Mesenchymal stem cell (in vitro differentiated cells and primary cell): ENCODE data around the gene SMARCD3.

Experiments
- DNase-seq: peaks from one replicate; pipeline ENCODE4 v3.0.0-alpha.2; 2013
- H2AFZ ChIP-seq: one replicate; pipeline ENCODE4 v1.6.1; 2013; ENCODE audit warnings: low read depth, mild to moderate bottlenecking, control low read depth, inconsistent platforms, low read length, moderate library complexity
- H2AK5ac ChIP-seq: 2 replicates; pipeline ENCODE4 v1.6.1; 2013; ENCODE audit warnings: low read length, moderate library complexity, mild to moderate bottlenecking, inconsistent platforms; ENCODE audit not compliant: severe bottlenecking
- H2BK120ac ChIP-seq: one replicate; pipeline ENCODE4 v1.6.1; 2013; ENCODE audit warnings: low read depth, mild to moderate bottlenecking, inconsistent platforms, low read length, moderate library complexity
- H2BK12ac ChIP-seq, 2 experiments: one replicate each; pipeline ENCODE4 v1.6.1; 2013; ENCODE audit warnings: inconsistent platforms in 2 of 2, low read length in 2 of 2, mild to moderate bottlenecking in 2 of 2, moderate library complexity in 2 of 2, control low read depth in 1 of 2
- H2BK15ac ChIP-seq: one replicate; pipeline ENCODE4 v1.6.1; 2013; ENCODE audit warnings: mild to moderate bottlenecking, low read depth, inconsistent platforms; ENCODE audit not compliant: poor library complexity, severe bottlenecking
- H2BK5ac ChIP-seq: 2 replicates; pipeline ENCODE4 v1.6.1; 2013; ENCODE audit warnings: low read depth, mild to moderate bottlenecking, low read length, control low read depth, inconsistent platforms; ENCODE audit not compliant: poor library complexity, severe bottlenecking
- H3K14ac ChIP-seq, 2 experiments: one replicate each; pipeline ENCODE4 v1.6.1; 2013; ENCODE audit warnings: inconsistent platforms in 2 of 2, low read length in 2 of 2, control low read depth in 1 of 2, mild to moderate bottlenecking in 1 of 2, moderate library complexity in 1 of 2
- H3K18ac ChIP-seq, 2 experiments: one replicate each; pipeline ENCODE4 v1.6.1; 2013; ENCODE audit warnings: inconsistent platforms in 2 of 2, low read length in 2 of 2, control low read depth in 1 of 2, low read depth in 1 of 2, mild to moderate bottlenecking in 1 of 2
- H3K23ac ChIP-seq, 2 experiments: one replicate each; pipeline ENCODE4 v1.6.1; 2013; ENCODE audit warnings: inconsistent platforms in 2 of 2, low read length in 2 of 2, mild to moderate bottlenecking in 2 of 2, moderate library complexity in 2 of 2, control low read depth in 1 of 2
- H3K27ac ChIP-seq: 2 replicates; pipeline ENCODE4 v1.5.1; 2013; ENCODE audit warnings: mild to moderate bottlenecking, moderate library complexity, low read length, control low read depth, inconsistent platforms; ENCODE audit not compliant: poor library complexity, severe bottlenecking
- H3K27me3 ChIP-seq, 2 experiments: 2 replicates each; pipeline versions ENCODE4 v1.6.1 to v1.7.0; 2013; ENCODE audit warnings: low read length in 2 of 2, mild to moderate bottlenecking in 2 of 2, moderate library complexity in 2 of 2, control low read depth in 1 of 2, inconsistent platforms in 1 of 2; ENCODE audit not compliant: control insufficient read depth in 1 of 2, insufficient read depth in 1 of 2
- H3K36me3 ChIP-seq, 2 experiments: 2 replicates each; pipeline versions ENCODE4 v1.6.1 to v1.7.0; 2013; ENCODE audit warnings: low read length in 2 of 2, control low read depth in 1 of 2, inconsistent platforms in 1 of 2, low read depth in 1 of 2, mild to moderate bottlenecking in 1 of 2; ENCODE audit not compliant: insufficient read depth in 2 of 2, control insufficient read depth in 1 of 2
- H3K4ac ChIP-seq, 2 experiments: one replicate each; pipeline ENCODE4 v1.6.1; 2013; ENCODE audit warnings: inconsistent platforms in 2 of 2, low read length in 2 of 2, mild to moderate bottlenecking in 2 of 2, moderate library complexity in 2 of 2, control low read depth in 1 of 2, low read depth in 1 of 2
- H3K4me1 ChIP-seq: 2 replicates; pipeline ENCODE4 v1.6.1; 2013; ENCODE audit warnings: low read depth, low read length, control low read depth; ENCODE audit not compliant: control insufficient read depth, insufficient read depth
- H3K4me2 ChIP-seq: 2 replicates; pipeline ENCODE4 v1.6.1; 2013; ENCODE audit warnings: low read length, mild to moderate bottlenecking, inconsistent platforms; ENCODE audit not compliant: poor library complexity, severe bottlenecking
- H3K4me3 ChIP-seq, 2 experiments: 2 replicates each; pipeline versions ENCODE4 v1.5.1 to v1.7.0; 2013; ENCODE audit warnings: low read length in 2 of 2, mild to moderate bottlenecking in 2 of 2, control low read depth in 1 of 2, low read depth in 1 of 2; ENCODE audit not compliant: insufficient read depth in 1 of 2
- H3K79me1 ChIP-seq: replicated peaks from 2 replicates; pipeline ENCODE4 v1.6.1; 2013; ENCODE audit warnings: mild to moderate bottlenecking, control low read depth, low read length, inconsistent platforms; ENCODE audit not compliant: poor library complexity, severe bottlenecking
- H3K9ac ChIP-seq: 2 replicates; pipeline ENCODE4 v1.7.0; 2013; ENCODE audit warnings: mild to moderate bottlenecking, low read length, moderate library complexity
- H3K9me3 ChIP-seq: 2 replicates; pipeline ENCODE4 v1.7.0; 2013; ENCODE audit warnings: mild to moderate bottlenecking, low read length; ENCODE audit not compliant: control insufficient read depth
- H4K8ac ChIP-seq: one replicate; pipeline ENCODE4 v1.6.1; 2013; ENCODE audit warnings: inconsistent platforms, mild to moderate bottlenecking, low read length, moderate library complexity
- H4K91ac ChIP-seq: one replicate; pipeline ENCODE4 v1.6.1; 2013; ENCODE audit warnings: mild to moderate bottlenecking, low read length, inconsistent platforms
- WGBS: methylation state at CpG from one replicate; pipeline ENCODE4 v1.1.7; 2013; ENCODE audit warnings: mixed read lengths; 5-methylcytosine and 5-hydroxymethylcytosine counted together

SMARCD3 gene

GRCh38 chr7:151204383-151205032 is 44.0 kb downstream of the SMARCD3 start:
- Histone ChIP-seq H2BK12ac (no peak overlapping the region), H2BK15ac (no peak overlapping the region), H4K91ac (no peak overlapping the region), H3K4ac (no peak overlapping the region), H3K18ac (no peak overlapping the region), H2BK120ac (no peak overlapping the region), H3K4me2 (no peak overlapping the region), H2BK5ac (no peak overlapping the region), H3K27me3 (peaks cover 63 to 87% of the 10 kb centered on the region in 2 experiments), H3K9ac (no peak overlapping the region), H3K23ac (no peak overlapping the region), H3K27ac (no peak overlapping the region), H3K36me3 (no peaks in the 10 kb centered on the region), H3K9me3 (no peaks in the 10 kb centered on the region), H2AFZ (no peak overlapping the region), H2AK5ac (no peak overlapping the region), H3K4me1 (no peaks in the 10 kb centered on the region), H4K8ac (no peak overlapping the region), H3K79me1 (no peaks in the 10 kb centered on the region), H3K4me3 (no peak overlapping the region), H3K14ac (no peak overlapping the region)
- 81% methylated on average over 48 of the region's 48 CpGs for WGBS
- no peak for DNase-seq

GRCh38 chr7:151202836-151203235 is 45.7 kb downstream of the SMARCD3 start:
- H3K4me1 ChIP-seq = no peaks in the 10 kb centered on the region
- no peak overlapping the region for H2BK12ac ChIP-seq
- H4K91ac ChIP-seq = no peak overlapping the region
- H2BK15ac ChIP-seq = no peak overlapping the region
- no peak overlapping the region for H3K18ac ChIP-seq
- no peak overlapping the region for H3K4me2 ChIP-seq
- no peak overlapping the region for H2AFZ ChIP-seq
- H3K4me3 ChIP-seq = no peak overlapping the region
- no peak overlapping the region for H3K9ac ChIP-seq
- WGBS = 90% methylated on average over 9 of the region's 9 CpGs
- H3K36me3 ChIP-seq = no peaks in the 10 kb centered on the region
- no peak overlapping the region for H3K14ac ChIP-seq
- no peak overlapping the region for H2BK120ac ChIP-seq
- H3K27me3 ChIP-seq = peaks cover 64 to 92% of the 10 kb centered on the region in 2 experiments
- no peak overlapping the region for H3K27ac ChIP-seq
- no peak overlapping the region for H2AK5ac ChIP-seq
- H3K79me1 ChIP-seq = no peaks in the 10 kb centered on the region
- no peak overlapping the region for H3K4ac ChIP-seq
- DNase-seq = no peak
- H4K8ac ChIP-seq = no peak overlapping the region
- H3K23ac ChIP-seq = no peak overlapping the region
- no peak overlapping the region for H2BK5ac ChIP-seq
- H3K9me3 ChIP-seq = no peaks in the 10 kb centered on the region

GRCh38 chr7:151201751-151202150 is 46.7 kb downstream of the SMARCD3 start:
- Histone ChIP-seq H2AK5ac (no peak overlapping the region), H3K4me2 (no peak overlapping the region), H2BK5ac (no peak overlapping the region), H4K8ac (no peak overlapping the region), H2BK12ac (no peak overlapping the region), H3K27me3 (peaks cover 68 to 92% of the 10 kb centered on the region in 2 experiments), H3K23ac (no peak overlapping the region), H3K4me1 (no peaks in the 10 kb centered on the region), H3K36me3 (no peaks in the 10 kb centered on the region), H4K91ac (no peak overlapping the region), H3K9me3 (no peaks in the 10 kb centered on the region), H3K4ac (no peak overlapping the region), H3K79me1 (no peaks in the 10 kb centered on the region), H2AFZ (no peak overlapping the region), H3K4me3 (no peak overlapping the region), H3K14ac (no peak overlapping the region), H3K9ac (no peak overlapping the region), H2BK15ac (no peak overlapping the region), H3K27ac (no peak overlapping the region), H3K18ac (no peak overlapping the region), H2BK120ac (no peak overlapping the region)
- no peak for DNase-seq
- WGBS = 93% methylated on average over 4 of the region's 4 CpGs

GRCh38 chr7:151201344-151201743 is 47.1 kb downstream of the SMARCD3 start:
- no peak overlapping the region for H3K23ac ChIP-seq
- H2BK15ac ChIP-seq = no peak overlapping the region
- no peak overlapping the region for H2AK5ac ChIP-seq
- H2BK5ac ChIP-seq = no peak overlapping the region
- no peak overlapping the region for H2BK120ac ChIP-seq
- H3K4me1 ChIP-seq = no peaks in the 10 kb centered on the region
- no peaks in the 10 kb centered on the region for H3K36me3 ChIP-seq
- no peak overlapping the region for H4K91ac ChIP-seq
- no peak overlapping the region for H3K4me3 ChIP-seq
- H2BK12ac ChIP-seq = no peak overlapping the region
- DNase-seq = no peak
- H3K79me1 ChIP-seq = no peaks in the 10 kb centered on the region
- no peak overlapping the region for H3K4ac ChIP-seq
- peaks cover 72 to 92% of the 10 kb centered on the region in 2 experiments for H3K27me3 ChIP-seq
- no peak overlapping the region for H3K9ac ChIP-seq
- no peak overlapping the region for H3K14ac ChIP-seq
- H3K9me3 ChIP-seq = no peaks in the 10 kb centered on the region
- H3K4me2 ChIP-seq = no peak overlapping the region
- 76% methylated on average over 3 of the region's 3 CpGs for WGBS
- H4K8ac ChIP-seq = no peak overlapping the region
- H2AFZ ChIP-seq = no peak overlapping the region
- no peak overlapping the region for H3K27ac ChIP-seq
- H3K18ac ChIP-seq = no peak overlapping the region
